RKO (cell line): Measurements from ENCODE around the gene XXYLT1.

ENCODE experiments used
- DNase-seq: peaks from one replicate; pipeline ENCODE4 v3.0.0-alpha.2; 2016; ENCODE audit warnings: low spot score

Gene XXYLT1

GRCh38 chr3:195025884-195026200, 245.1 kb downstream of the XXYLT1 start:
- DNase-seq: no peak

GRCh38 chr3:195025056-195025883, 245.7 kb downstream of the XXYLT1 start:
- DNase-seq: no peak

- DNase-seq: no peak
Measured at GRCh38 chr3:195023989-195024388, 247.0 kb downstream of the XXYLT1 start.

DNA sequence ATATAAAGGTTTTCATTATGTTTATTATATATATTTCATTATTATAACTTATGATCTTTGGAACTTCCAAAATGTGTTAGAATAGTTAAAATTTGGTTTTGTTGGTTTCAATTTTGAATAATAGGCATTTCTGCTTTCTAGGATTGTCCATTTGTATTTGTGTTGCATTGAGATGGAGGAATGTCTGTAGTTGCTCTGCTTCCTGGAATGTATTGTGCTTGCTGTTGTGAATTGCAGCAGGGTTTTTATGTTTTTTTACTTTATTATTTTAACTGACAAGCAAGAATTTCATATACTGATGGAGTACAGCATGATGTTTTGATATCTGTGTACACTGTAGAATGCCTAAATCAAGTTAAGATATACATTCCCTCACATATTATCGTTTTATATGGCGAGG, 247.4 kb downstream of the XXYLT1 start:
- DNase-seq: no peak

DNA sequence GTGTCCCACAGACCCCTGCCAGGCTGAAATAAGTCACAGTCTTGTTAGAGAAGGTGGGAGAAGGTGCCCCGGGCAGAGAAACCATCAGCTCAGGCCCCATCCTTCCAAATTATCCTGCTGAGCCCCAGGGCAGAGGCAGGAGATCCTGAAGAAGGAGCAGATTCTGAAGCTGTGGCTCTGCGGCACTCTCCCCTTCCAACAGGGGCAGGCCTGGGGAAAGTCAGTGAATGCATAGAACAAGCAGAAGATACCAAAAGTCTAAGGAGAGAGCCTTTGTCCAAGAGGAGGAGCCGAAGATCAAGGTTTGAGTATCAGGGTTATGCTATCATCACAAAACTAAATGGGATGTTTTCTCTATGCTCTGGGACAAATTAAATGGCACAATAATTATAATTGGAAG, 249.3 kb downstream of the XXYLT1 start:
- no peak for DNase-seq

DNA sequence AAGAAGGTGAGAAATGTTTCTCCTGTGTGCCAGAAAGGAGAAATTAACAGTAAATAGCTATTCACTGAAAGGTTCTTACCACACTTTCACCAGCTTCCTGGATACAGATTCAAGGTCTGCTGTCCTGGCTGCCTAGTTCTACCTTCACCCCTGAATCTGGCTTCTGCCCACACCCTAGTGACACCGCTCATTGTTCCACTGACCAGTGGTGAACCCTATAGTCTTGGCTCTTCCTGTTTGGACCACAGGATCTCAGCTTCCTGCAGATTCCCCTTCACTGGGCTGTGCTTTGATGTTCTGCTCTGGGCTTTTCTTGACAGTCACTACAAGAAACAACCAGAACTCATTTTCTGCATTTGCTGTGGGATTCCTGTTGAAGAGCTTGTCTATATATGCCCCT, 250.0 kb downstream of the XXYLT1 start:
- no peak for DNase-seq

DNA sequence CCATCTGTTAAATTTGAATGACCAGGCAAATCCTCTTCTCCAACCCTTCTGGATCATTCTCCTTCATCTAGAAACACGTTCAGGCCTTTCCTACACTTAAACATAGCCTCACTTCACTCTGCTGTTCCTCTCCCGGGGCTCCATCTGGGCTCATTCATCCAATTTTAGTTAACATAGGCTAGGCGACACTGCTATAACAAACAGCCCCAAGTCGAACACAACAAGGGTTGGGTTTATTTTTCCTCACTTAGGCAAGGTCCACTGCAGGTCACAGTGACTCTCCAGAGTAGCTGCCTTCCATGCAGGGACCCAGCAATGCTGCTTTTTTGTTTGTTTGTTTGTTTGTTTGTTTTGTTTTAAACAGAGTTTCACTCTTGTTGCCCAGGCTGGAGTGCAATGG, 250.8 kb downstream of the XXYLT1 start:
- DNase-seq: no peak

GRCh38 chr3:195019335-195019734, 251.6 kb downstream of the XXYLT1 start:
- no peak for DNase-seq
